K562 (cell line): ENCODE data around the gene ZNF174.

ENCODE experiments used
- BHLHE40 ChIP-seq: IDR thresholded peaks from 2 replicates; pipeline ENCODE4 v1.6.1; 2011; ENCODE audit warnings: low read length, improper control_type of control experiment
- CTCF ChIP-seq, 3 experiments: IDR thresholded peaks in 2 of 3; conservative IDR thresholded peaks in 1 of 3; 2 replicates each; pipeline ENCODE4 v1.5.1; 2011 to 2012; ENCODE audit warnings: low read length in 3 of 3, mild to moderate bottlenecking in 3 of 3, control low read depth in 2 of 3, improper control_type of control experiment in 1 of 3, inconsistent platforms in 1 of 3, low read depth in 1 of 3, mixed read lengths in 1 of 3, moderate library complexity in 1 of 3; ENCODE audit not compliant: insufficient read depth in 2 of 3
- EP300 ChIP-seq: IDR thresholded peaks from 2 replicates; pipeline ENCODE4 v1.6.1; 2012; ENCODE audit warnings: low read length, improper control_type of control experiment
- FOXA1 ChIP-seq: fragments of 450-650 bp; IDR thresholded peaks from 2 replicates; pipeline ENCODE4 v1.6.1; 2016; ENCODE audit warnings: mild to moderate bottlenecking, borderline replicate concordance
- FOXO4 ChIP-seq: fragments of 450-650 bp; formaldehyde crosslinking; IDR thresholded peaks from 2 replicates; pipeline ENCODE4 v1.4.0; 2020; ENCODE audit warnings: mild to moderate bottlenecking, moderate library complexity
- NFE2 ChIP-seq: IDR thresholded peaks from 2 replicates; pipeline ENCODE4 v1.6.1; 2014; ENCODE audit warnings: antibody characterized with exemption, low read depth
- PBX2 ChIP-seq, 2 experiments: IDR thresholded peaks in 1 of 2; conservative IDR thresholded peaks in 1 of 2; 2 replicates each; pipeline ENCODE4 v1.6.1; 2016; ENCODE audit warnings: low read depth in 2 of 2, mild to moderate bottlenecking in 1 of 2, missing compliant biosample characterization in 1 of 2, missing genetic modification characterization in 1 of 2, moderate library complexity in 1 of 2
- RAD21 ChIP-seq, 2 experiments: fragments of 250-450 bp in 1 of 2; fragments of 450-650 bp in 1 of 2; sonication (Bioruptor Pico) in 1 of 2; formaldehyde crosslinking in 1 of 2; IDR thresholded peaks in 1 of 2; conservative IDR thresholded peaks in 1 of 2; 2 replicates each; pipeline versions ENCODE4 v1.4.0 to v1.8.0; 2020 to 2022; ENCODE audit warnings: mild to moderate bottlenecking in 2 of 2, moderate library complexity in 1 of 2
- TSHZ1 ChIP-seq: fragments of 250-450 bp; sonication (Bioruptor Pico); IDR thresholded peaks from 2 replicates; pipeline ENCODE4 v1.4.0; 2020; ENCODE audit warnings: mild to moderate bottlenecking, moderate library complexity
- USF2 ChIP-seq: sonication (generic); formaldehyde crosslinking; IDR thresholded peaks from 2 replicates; pipeline ENCODE4 v1.5.0; 2020; ENCODE audit warnings: missing genetic modification reagents
- ZFP1 ChIP-seq: fragments of 450-650 bp; formaldehyde crosslinking; IDR thresholded peaks from 2 replicates; pipeline ENCODE4 v1.4.0; 2020; ENCODE audit warnings: mild to moderate bottlenecking, mixed read lengths
- ZFP36 ChIP-seq: fragments of 150-350 bp; IDR thresholded peaks from 2 replicates; pipeline ENCODE4 v1.6.1; 2018; ENCODE audit warnings: low read length, low read depth; ENCODE audit not compliant: partially characterized antibody
- ZHX1 ChIP-seq: fragments of 150-350 bp; conservative IDR thresholded peaks from 2 replicates; pipeline ENCODE4 v1.6.1; 2014; ENCODE audit warnings: low read length
- ZNF263 ChIP-seq: sonication (generic); formaldehyde crosslinking; IDR thresholded peaks from 2 replicates; pipeline ENCODE4 v1.8.0; 2022; ENCODE audit warnings: mild to moderate bottlenecking, missing genetic modification reagents, borderline replicate concordance

- TF ChIP-seq USF2 (CRISPR knock-in tag) (no peak), PBX2 (CRISPR knock-in tag; IDR thresholded peaks at IDR 0.05; ENCODE audit: low read depth) (no peak), PBX2 (tag; conservative IDR thresholded peaks at IDR 0.05; ENCODE audit: low read depth) (no peak), FOXO4 (CRISPR knock-in tag) (no peak), ZFP1 (CRISPR knock-in tag) (no peak), NFE2 (no peak), TSHZ1 (CRISPR knock-in tag) (no peak), EP300 (no peak), ZNF263 (CRISPR knock-in tag) (no peak), CTCF (IDR thresholded peaks at IDR 0.05 in 2 of 3, conservative IDR thresholded peaks at IDR 0.05 in 1 of 3; ENCODE audit: insufficient read depth in 2 of 3, low read depth in 1 of 3, low read length in 3 of 3) (peak in 2 of 3 experiments; percentile 32 to 34; a peak in 2 of 6 replicates), FOXA1 (no peak), ZHX1 (no peak), BHLHE40 (no peak), ZFP36 (no peak), RAD21 (CRISPR knock-in tag; conservative IDR thresholded peaks at IDR 0.05 in 1 of 2, IDR thresholded peaks at IDR 0.05 in 1 of 2) (peak in 1 of 2 experiments; percentile 25; a peak in 1 of 4 replicates)
These were observed 37.2 kb upstream of the ZNF174 start for GRCh38 chr16:3363793-3364192.
